Retinal pigment epithelial cell (primary cell): Measurements from ENCODE around the gene MDC1.
"Not testable (repeated sequence)": the region's sequence is repeated elsewhere in the genome, so short reads cannot be mapped to it uniquely, and the experiment has no call there.

ENCODE experiments used
- DNase-seq: peaks from one replicate; pipeline ENCODE4 v3.0.0-alpha.2; 2010; ENCODE audit warnings: low read depth
- H3K4me3 ChIP-seq: 2 replicates; pipeline ENCODE4 v1.5.1; 2011; ENCODE audit warnings: mild to moderate bottlenecking, low read length, control low read depth, moderate library complexity
- TF ChIP-seq, protein P1 (sequence below): conservative IDR thresholded peaks from 2 replicates; pipeline ENCODE4 v1.5.1; 2011; ENCODE audit warnings: low read depth, low read length, control low read depth, inconsistent platforms

Gene MDC1

DNA sequence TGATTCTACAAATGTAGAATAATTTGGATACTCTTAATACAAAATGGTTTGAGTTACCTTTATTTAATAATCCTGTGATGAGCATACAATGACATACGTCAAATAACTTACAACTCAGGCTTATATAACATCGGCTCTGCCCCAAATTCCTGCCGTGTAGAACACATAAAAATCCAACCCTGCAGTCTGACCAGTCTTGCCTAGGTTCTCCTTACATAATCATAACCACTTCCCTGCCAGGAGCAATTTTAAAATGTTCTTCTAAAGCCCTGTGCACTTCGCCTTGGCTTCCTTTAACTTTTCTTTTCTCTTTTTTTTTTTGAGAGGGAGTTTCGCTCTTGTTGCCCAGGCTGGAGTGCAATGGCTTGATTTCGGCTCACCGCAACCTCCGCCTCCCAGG lies 43.5 kb upstream of the MDC1 start:
- no peak overlapping the region for H3K4me3 ChIP-seq
- TF ChIP-seq, protein P1, sequence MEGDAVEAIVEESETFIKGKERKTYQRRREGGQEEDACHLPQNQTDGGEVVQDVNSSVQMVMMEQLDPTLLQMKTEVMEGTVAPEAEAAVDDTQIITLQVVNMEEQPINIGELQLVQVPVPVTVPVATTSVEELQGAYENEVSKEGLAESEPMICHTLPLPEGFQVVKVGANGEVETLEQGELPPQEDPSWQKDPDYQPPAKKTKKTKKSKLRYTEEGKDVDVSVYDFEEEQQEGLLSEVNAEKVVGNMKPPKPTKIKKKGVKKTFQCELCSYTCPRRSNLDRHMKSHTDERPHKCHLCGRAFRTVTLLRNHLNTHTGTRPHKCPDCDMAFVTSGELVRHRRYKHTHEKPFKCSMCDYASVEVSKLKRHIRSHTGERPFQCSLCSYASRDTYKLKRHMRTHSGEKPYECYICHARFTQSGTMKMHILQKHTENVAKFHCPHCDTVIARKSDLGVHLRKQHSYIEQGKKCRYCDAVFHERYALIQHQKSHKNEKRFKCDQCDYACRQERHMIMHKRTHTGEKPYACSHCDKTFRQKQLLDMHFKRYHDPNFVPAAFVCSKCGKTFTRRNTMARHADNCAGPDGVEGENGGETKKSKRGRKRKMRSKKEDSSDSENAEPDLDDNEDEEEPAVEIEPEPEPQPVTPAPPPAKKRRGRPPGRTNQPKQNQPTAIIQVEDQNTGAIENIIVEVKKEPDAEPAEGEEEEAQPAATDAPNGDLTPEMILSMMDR = no peak
- DNase-seq = no peak

DNA sequence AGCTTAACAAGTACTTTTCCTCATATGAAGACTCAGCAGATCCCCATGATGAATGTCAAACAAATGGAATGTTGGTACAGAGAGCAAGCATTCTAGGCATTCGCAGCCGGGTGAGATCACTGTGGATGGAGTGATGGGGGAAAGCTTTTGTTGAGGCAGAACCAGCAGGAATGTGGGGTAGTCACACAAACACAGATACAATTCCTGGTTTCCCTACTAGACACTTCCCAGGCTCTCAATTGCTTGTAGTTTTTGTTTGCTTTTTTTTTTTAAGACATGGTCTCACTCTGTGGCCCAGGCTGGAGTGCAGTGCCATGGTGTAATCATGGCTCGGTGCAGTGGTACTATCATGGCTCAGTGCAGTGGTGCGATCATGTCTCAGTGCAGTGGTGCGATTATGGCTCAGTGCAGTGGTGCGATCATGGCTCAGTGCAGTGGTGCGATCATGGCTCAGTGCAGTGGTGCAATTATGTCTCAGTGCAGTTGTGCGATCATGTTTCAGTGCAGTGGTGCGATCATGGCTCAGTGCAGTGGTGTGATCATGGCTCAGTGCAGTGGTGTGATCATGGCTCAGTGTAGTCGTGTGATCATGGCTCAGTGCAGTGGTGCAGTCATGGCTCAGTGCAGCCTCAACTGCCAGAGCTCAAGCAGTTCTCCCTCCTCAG lies 42.6 kb upstream of the MDC1 start:
- peak; percentile 95 for DNase-seq
- TF ChIP-seq, protein P1 = no peak
- H3K4me3 ChIP-seq = no peak overlapping the region

DNA sequence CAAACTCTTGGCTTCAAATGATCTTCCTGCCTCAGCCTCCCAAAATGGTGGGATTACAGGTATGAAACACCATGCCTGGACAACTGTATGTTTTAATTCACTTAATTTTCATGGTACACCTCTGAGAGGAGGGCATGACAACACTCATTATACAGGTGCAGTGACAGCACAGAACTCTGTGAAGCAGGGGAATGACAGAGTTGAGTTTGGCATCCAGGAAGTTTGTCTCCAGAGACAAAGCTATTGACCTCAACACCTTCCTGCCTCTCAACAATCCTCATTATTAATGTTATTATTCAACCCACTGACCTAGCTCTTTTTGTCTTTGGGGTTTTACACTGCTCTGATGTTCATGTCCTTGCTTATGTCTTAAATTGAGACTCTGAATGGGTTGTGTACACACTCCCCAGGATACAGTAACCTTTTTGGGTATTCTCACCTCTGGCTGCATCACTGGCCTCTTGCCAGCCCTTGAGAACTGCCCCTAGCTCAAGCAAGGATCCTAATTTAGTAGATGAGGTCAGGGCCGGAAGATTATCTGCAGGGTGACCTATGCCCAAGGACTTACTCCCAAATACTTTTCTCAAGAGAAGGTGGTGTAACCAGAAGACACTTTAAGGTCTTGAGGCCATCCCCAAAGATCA lies 40.3 kb upstream of the MDC1 start:
- no peak for DNase-seq
- TF ChIP-seq, protein P1 = no peak
- no peak overlapping the region for H3K4me3 ChIP-seq

DNA sequence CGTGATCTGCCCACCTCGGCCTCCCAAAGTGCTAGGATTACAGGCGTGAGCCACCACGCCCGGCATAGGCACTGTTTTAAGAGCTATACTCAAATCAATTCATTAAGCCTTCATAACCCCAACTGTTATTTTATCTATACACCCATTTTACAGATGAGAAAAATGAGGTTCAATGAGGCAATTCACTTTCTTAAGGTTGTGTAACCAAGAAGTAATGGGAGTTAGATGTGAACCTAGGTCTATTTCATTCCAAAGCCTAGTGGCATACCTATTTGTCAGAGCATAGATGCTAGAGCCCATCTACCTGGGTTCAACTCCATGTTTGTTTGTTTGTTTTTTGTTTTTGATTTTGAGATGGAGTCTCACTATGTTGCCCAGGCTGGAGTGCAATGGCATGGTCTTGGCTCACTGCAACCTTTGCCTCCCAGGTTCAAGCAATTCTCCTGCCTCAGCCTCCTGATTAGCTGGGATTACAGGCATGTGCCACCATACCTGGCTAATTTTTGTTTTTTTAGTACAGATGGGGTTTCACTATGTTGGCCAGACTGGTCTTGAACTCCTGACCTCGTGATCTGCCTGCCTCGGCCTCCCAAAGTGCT lies 39.4 kb upstream of the MDC1 start:
- not testable (repeated sequence) for H3K4me3 ChIP-seq

DNA sequence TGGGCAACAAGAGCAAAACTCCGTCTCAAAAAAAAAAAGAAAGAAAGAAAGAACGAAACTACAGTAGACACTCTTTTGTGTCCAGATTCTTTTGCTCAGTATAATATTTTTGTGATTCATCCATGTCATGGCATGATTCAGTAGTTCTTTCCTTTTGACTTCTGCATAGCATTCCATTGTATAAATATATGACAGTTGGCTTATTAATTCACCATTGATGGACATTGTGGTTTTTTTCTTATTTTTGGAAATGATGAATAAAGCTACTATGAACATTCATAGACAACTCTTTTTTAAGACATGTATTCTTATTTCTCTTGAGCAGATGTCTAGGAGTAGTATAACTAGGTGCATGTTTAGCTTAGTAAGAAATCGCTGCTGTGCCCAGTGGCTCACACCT lies 37.5 kb upstream of the MDC1 start:
- TF ChIP-seq, protein P1 = no peak

More for the DNA sequence above, 39.4 kb upstream of the MDC1 start:
- not testable (repeated sequence) for DNase-seq

DNA sequence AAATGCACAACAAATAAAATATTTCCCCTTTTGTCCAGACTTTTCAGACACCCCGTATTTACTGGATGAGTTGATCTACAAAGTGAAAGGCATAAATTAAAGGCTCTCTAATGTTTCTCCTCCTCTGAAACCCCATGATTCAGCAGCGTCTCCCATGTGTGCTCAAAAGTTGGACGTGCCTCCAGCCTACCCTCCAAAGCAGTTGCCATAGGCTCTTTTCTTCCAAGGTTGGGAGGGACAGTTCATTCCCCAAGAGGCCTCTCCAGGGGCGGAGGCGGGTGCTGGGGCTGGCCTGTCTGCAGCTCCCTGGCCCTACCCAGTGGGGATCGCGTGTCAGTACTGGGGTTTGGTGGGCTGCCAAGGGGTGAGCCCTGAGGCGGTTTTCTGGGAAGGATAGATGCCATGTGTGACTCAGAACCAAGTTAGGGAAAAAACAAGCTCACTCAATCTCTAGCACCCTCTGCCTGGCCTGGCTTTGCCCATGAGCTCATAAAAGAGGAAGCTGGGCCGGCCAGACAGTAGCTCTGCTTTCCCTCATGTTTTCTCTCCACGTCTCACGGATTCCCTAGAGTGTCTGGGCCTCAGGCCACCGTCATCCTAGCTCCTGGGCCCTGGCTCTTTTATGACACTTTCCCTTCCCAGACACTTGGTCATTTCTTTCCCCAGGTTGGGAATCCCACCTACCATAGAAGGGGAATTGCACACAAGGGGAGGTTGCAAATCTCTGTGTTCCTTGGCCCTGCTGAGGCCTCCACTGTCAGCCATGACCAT lies 35.3 kb upstream of the MDC1 start:
- TF ChIP-seq, protein P1 = peak; percentile 5
- no peak overlapping the region for H3K4me3 ChIP-seq
- DNase-seq = peak; percentile 97

More for the DNA sequence above, 37.5 kb upstream of the MDC1 start:
- DNase-seq = no peak
- no peak overlapping the region for H3K4me3 ChIP-seq

DNA sequence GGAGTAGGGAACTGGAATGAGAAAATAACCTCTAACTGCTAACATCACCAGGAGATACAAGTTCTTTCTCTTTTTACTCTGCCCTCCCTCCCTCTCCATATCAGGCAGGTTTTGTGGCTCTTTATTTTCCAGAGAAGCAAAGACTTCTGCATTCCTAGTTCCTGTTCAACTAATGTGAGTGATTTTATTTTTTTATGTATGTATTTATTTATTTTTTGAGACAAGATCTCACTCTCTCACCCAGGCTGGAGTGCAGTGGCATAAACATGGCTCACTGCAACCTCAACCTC lies 33.2 kb upstream of the MDC1 start:
- H3K4me3 ChIP-seq = no peak overlapping the region
- DNase-seq = no peak
- TF ChIP-seq, protein P1 = no peak
